Type B pancreatic cell (in vitro differentiated cells): ENCODE data around the gene LSP1. TPM values are rescaled to one million over a fixed set of nuclear protein-coding genes. Genes with fewer than 3 reads are reported as not detected.

Experiments
- DNase-seq: peaks from one replicate; pipeline ENCODE4 v3.0.0; 2021; ENCODE audit warnings: mixed read lengths; ENCODE audit not compliant: unreplicated experiment; ENCODE audit errors: extremely low spot score
- H3K27ac Mint-ChIP-seq: 2 replicates; pipeline ENCODE4 v1.8.0; 2021; ENCODE audit warnings: mild to moderate bottlenecking, mixed read lengths
- H3K27me3 Mint-ChIP-seq: 2 replicates; pipeline ENCODE4 v1.8.0; 2021; ENCODE audit warnings: mixed read lengths
- H3K36me3 Mint-ChIP-seq: 2 replicates; pipeline ENCODE4 v1.8.0; 2021; ENCODE audit warnings: mixed read lengths
- H3K4me1 Mint-ChIP-seq: one replicate; pipeline ENCODE4 v1.8.0; 2021; ENCODE audit warnings: mixed read lengths; ENCODE audit not compliant: unreplicated experiment
- H3K4me3 Mint-ChIP-seq: 2 replicates; pipeline ENCODE4 v1.8.0; 2021; ENCODE audit warnings: mild to moderate bottlenecking, mixed read lengths
- H3K9me3 Mint-ChIP-seq: 2 replicates; pipeline ENCODE4 v1.8.0; 2021; ENCODE audit warnings: mixed read lengths
- total RNA-seq: library from RNA; stranded (reverse); gene quantifications from 2 replicates; pipeline ENCODE4 v1.2.1, GENCODE V29; 2021; ENCODE audit warnings: low replicate concordance
- TF ChIP-seq, protein P1 (sequence below): fragments of 200-600 bp; sonication (generic); conservative IDR thresholded peaks from 2 replicates; pipeline ENCODE4 v1.5.0; 2021; ENCODE audit warnings: antibody characterized with exemption, mild to moderate bottlenecking

LSP1 gene
- total RNA-seq, 1 donor from 2014 or later = 0.53 TPM

DNA sequence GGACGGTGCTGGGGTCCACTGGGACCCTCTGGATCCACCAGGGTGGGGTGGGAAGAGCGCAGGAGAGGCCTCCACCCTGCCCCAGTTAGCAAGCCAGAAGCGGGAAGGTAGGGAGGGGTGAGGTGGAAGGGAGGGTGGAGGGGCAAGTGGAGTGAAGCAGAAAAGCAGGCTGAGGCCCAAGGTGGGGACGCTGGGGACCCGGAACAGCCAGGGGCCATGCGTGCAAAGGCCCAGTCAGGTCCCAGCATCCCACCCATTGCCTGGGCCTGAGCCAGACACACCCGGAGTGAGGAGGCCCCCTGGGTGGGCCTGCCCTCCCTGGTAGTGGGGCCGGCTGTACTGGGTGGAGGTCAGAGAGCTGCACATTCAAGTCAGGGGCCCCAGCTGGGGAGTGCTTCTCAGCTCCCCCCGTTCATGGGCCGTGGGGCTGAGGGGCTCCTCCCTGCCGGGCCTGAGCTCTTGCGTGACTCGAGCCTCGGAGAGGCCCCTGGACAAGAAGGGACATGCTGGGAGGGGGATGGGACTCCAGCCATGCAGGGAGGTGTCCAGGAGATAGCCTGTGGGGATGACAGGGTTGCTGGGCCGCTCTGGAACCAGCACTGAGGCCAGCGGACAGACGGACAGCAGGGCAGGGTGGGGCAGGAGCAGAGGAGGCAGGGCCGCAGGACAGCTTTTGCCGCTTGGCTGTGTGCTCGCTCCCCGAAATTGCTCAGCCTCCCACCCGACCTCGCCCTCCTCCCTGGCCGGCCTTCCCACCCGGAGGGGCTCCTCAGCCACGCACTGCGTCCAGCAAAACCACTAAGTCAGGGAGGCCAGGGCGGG, 74.4 kb downstream of the LSP1 start:
- peak overlapping the region; percentile 82 for H3K27ac Mint-ChIP-seq
- H3K4me1 Mint-ChIP-seq = peaks cover 29% of the 10 kb centered on the region
- H3K36me3 Mint-ChIP-seq = no peaks in the 10 kb centered on the region
- TF ChIP-seq, protein P1, sequence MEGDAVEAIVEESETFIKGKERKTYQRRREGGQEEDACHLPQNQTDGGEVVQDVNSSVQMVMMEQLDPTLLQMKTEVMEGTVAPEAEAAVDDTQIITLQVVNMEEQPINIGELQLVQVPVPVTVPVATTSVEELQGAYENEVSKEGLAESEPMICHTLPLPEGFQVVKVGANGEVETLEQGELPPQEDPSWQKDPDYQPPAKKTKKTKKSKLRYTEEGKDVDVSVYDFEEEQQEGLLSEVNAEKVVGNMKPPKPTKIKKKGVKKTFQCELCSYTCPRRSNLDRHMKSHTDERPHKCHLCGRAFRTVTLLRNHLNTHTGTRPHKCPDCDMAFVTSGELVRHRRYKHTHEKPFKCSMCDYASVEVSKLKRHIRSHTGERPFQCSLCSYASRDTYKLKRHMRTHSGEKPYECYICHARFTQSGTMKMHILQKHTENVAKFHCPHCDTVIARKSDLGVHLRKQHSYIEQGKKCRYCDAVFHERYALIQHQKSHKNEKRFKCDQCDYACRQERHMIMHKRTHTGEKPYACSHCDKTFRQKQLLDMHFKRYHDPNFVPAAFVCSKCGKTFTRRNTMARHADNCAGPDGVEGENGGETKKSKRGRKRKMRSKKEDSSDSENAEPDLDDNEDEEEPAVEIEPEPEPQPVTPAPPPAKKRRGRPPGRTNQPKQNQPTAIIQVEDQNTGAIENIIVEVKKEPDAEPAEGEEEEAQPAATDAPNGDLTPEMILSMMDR = no peak
- no peak for DNase-seq
- no peaks in the 10 kb centered on the region for H3K9me3 Mint-ChIP-seq
- H3K4me3 Mint-ChIP-seq = peak overlapping the region; percentile 59
- H3K27me3 Mint-ChIP-seq = no peaks in the 10 kb centered on the region

DNA sequence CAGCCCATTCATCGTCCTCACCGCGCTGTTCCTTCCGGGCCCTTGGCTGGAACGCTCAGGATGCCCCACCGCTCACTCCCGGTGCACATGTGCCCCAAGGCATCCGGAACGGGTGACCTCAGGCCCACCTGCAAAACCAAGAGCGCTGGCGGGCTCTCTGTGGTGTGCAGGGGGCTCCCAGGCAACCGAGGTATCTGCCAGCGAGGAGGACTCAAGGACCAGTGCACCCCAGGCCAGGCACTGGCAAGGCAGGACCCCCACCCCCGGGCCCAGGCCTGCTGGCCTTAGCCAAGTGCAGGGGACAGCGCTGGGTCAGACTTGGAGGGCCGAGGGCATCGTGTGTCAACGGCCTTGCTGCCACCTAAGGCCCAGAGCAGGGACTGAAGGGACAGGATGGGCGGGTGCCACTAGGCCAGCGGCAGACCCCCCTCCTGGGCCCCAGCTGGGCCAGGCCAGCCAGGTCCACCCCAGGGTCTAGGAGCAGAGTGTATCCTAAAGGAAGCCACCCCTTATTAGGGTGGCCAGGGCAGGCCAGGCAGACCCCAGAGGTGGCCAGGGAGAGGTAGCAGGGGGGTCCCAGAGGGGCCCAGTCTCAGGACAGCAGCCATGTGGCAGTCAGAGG, 75.1 kb downstream of the LSP1 start:
- Mint-ChIP-seq H3K27me3 (no peaks in the 10 kb centered on the region), H3K4me1 (peaks cover 29% of the 10 kb centered on the region), H3K4me3 (no peak overlapping the region), H3K36me3 (no peaks in the 10 kb centered on the region), H3K9me3 (no peaks in the 10 kb centered on the region), H3K27ac (peak overlapping the region; percentile 82)
- TF ChIP-seq, protein P1 = no peak
- DNase-seq = no peak

DNA sequence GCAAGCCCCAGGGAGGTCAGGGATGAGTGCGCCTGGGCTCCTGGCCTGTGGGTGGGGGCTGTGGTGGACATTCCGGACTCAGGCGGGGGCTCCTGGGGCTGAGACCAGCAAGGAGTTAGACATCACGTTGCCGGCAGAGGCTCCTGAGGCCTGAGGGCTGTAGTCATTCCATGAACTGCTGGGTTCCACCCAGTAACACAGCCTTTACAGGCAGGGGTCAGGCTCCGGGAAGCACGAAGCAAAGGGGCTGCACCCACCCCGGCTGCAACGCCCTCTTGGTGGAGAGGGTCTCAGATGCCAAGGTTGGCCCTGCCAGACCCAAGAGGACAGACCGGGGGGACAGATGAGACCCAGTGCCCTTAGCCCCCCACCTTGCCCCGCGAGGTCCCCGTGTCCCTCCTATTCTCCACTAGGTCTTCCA, 75.6 kb downstream of the LSP1 start:
- DNase-seq = peak; percentile 68
- Mint-ChIP-seq H3K27me3 (no peaks in the 10 kb centered on the region), H3K4me1 (peaks cover 28% of the 10 kb centered on the region), H3K36me3 (peaks cover 4% of the 10 kb centered on the region), H3K4me3 (no peak overlapping the region), H3K9me3 (no peaks in the 10 kb centered on the region), H3K27ac (peak overlapping the region; percentile 61)
- TF ChIP-seq, protein P1 = no peak

DNA sequence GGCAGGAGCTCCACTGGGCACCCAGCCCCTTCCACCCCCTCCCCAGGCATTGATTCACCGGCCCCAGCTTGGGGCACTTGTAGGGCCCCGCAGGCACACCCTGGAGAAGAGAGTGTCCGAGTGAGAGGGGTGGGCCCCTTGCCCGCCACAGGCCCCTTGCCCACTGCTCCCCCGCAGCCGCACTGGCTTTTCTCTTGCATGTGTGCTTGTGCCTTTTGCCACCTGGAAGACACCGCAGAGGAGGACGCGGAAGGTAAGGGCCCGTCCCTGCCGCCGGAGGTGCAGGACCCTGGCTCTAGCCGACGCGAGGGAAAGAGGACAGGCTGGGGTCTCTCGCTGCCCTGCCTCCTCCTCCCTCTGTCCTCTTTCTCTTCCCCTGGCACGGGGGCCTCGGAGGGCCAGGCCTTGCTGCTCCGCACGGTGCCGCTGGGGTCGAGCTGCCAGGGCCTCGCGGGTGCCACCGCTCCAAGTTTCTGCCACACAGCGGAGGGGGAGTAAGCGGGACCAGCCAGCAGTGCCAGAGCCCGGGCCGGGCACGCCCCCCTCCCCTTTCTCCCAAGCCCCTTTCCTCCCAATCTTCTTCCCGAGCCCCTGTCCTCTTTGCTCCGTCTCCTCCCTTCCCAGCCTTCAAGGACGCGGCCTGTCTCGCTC, 76.1 kb downstream of the LSP1 start:
- TF ChIP-seq, protein P1 = no peak
- Mint-ChIP-seq H3K36me3 (peaks cover 4% of the 10 kb centered on the region), H3K9me3 (no peaks in the 10 kb centered on the region), H3K27me3 (no peaks in the 10 kb centered on the region), H3K27ac (peak overlapping the region; percentile 61), H3K4me1 (peaks cover 22% of the 10 kb centered on the region), H3K4me3 (no peak overlapping the region)
- DNase-seq = peak; percentile 68

DNA sequence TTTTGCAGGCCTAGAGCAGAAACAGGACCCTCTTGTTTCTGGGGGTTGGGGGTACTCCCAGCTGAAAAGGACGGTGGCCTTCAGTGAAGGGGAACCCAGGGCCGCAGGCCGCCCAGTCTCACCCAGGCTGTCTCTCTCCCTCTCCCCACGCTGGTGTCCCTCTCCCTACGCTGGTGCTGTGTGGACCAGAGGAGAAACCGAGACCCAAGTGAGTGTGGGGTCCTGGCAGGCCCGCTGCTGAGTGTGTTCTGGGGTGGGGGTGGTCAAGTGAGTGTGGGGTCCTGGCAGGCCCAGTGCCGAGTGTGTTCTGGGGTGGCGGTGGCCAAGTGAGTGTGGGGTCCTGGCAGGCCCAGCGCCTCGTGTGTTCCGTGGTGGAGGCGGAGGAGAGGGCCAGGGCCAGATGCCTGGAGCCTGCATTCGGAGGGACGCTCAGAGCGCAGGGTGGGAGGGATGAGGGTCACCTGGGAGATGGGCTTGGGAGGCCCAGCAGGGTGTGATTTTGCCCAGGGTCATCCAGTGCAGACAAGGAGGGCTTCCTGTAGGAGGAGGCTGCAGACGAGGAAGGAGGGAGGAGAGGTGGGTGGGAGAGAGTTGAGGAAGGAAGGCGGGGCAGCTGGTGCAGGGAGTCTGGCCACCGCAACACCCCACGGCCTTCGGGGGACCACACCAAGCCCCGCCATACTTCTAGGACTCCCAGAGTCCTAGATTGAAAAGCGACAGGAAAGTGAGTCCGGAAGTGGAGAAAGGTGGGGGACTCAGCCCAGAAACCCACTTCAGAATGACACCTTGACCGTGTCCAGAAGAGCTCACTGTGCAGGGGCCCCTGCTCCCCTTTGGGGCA, 77.0 kb downstream of the LSP1 start:
- H3K4me3 Mint-ChIP-seq = no peak overlapping the region
- TF ChIP-seq, protein P1 = no peak
- H3K27ac Mint-ChIP-seq = peak overlapping the region; percentile 33
- no peaks in the 10 kb centered on the region for H3K27me3 Mint-ChIP-seq
- H3K36me3 Mint-ChIP-seq = peaks cover 4% of the 10 kb centered on the region
- H3K4me1 Mint-ChIP-seq = peaks cover 22% of the 10 kb centered on the region
- H3K9me3 Mint-ChIP-seq = no peaks in the 10 kb centered on the region
- peak; percentile 66 for DNase-seq
